NCI-H82 treated with DMSO at 0.1 percent for 48 hours (cell line): ENCODE measurements around the gene NNMT.
A peak's percentile ranks its signal among the peaks of the same experiment; 100 is the strongest.

Source experiments
- DNase-seq: peaks from one replicate; lab custom pipeline; 2025; ENCODE audit not compliant: unreplicated experiment; lab: John Stamatoyannopoulos, UW

The NNMT gene

GRCh38 chr11:114343020-114343419, 46.8 kb downstream of the NNMT start:
- DNase-seq: no peak

- no peak for DNase-seq
Observed at GRCh38 chr11:114343493-114343892, 47.3 kb downstream of the NNMT start.

GRCh38 chr11:114344494-114344893, 48.3 kb downstream of the NNMT start:
- DNase-seq: no peak

GRCh38 chr11:114345575-114346222, 49.5 kb downstream of the NNMT start:
- no peak for DNase-seq

- DNase-seq: no peak
Observed at GRCh38 chr11:114346709-114347141, 50.5 kb downstream of the NNMT start.

GRCh38 chr11:114348200-114349191, 52.3 kb downstream of the NNMT start:
- peak; percentile 1 for DNase-seq

GRCh38 chr11:114350022-114350421, 53.8 kb downstream of the NNMT start:
- no peak for DNase-seq

- no peak for DNase-seq
Observed at GRCh38 chr11:114353443-114353842, 57.2 kb downstream of the NNMT start.

- DNase-seq: no peak
Observed at GRCh38 chr11:114354076-114354475, 57.9 kb downstream of the NNMT start.

- no peak for DNase-seq
Observed at GRCh38 chr11:114358716-114359115, 62.5 kb downstream of the NNMT start.

- no peak for DNase-seq
Observed at GRCh38 chr11:114359342-114359741, 63.1 kb downstream of the NNMT start.

- no peak for DNase-seq
Observed at GRCh38 chr11:114362326-114362725, 66.1 kb downstream of the NNMT start.

GRCh38 chr11:114362958-114363357, 66.8 kb downstream of the NNMT start:
- no peak for DNase-seq
